Central memory CD8-positive, alpha-beta T cell (primary cell): ENCODE results near the gene PI4KA.

Source experiments
- ATAC-seq: fragments of 150-1000 bp; cut with Tn5 transposase; replicated peaks from 2 replicates; pipeline ENCODE4 v1.10.0; 2022; ENCODE audit warnings: mild to moderate bottlenecking, moderate FRiP score, moderate number of reproducible peaks; ENCODE audit not compliant: poor library complexity, severe bottlenecking; ENCODE audit errors: extremely low read depth
- DNase-seq, 2 donors: peaks; one replicate each; pipeline ENCODE4 v3.0.0; 2021; ENCODE audit warnings: low spot score in 2 of 2
- H3K27ac Mint-ChIP-seq: one replicate; pipeline ENCODE4 v1.8.0; 2022; ENCODE audit warnings: low read depth, mild to moderate bottlenecking, moderate library complexity, mixed read lengths
- H3K27me3 Mint-ChIP-seq: one replicate; pipeline ENCODE4 v1.8.0; 2022; ENCODE audit warnings: mixed read lengths
- H3K36me3 Mint-ChIP-seq: one replicate; pipeline ENCODE4 v1.8.0; 2022; ENCODE audit warnings: mild to moderate bottlenecking, moderate library complexity, mixed read lengths; ENCODE audit not compliant: insufficient read depth
- H3K4me1 Mint-ChIP-seq: one replicate; pipeline ENCODE4 v1.8.0; 2022; ENCODE audit warnings: mixed read lengths
- H3K4me3 Mint-ChIP-seq: one replicate; pipeline ENCODE4 v1.8.0; 2022; ENCODE audit warnings: mild to moderate bottlenecking, moderate library complexity, mixed read lengths
- H3K9me3 Mint-ChIP-seq: one replicate; pipeline ENCODE4 v1.8.0; 2022; ENCODE audit warnings: mixed read lengths

Gene PI4KA

DNA sequence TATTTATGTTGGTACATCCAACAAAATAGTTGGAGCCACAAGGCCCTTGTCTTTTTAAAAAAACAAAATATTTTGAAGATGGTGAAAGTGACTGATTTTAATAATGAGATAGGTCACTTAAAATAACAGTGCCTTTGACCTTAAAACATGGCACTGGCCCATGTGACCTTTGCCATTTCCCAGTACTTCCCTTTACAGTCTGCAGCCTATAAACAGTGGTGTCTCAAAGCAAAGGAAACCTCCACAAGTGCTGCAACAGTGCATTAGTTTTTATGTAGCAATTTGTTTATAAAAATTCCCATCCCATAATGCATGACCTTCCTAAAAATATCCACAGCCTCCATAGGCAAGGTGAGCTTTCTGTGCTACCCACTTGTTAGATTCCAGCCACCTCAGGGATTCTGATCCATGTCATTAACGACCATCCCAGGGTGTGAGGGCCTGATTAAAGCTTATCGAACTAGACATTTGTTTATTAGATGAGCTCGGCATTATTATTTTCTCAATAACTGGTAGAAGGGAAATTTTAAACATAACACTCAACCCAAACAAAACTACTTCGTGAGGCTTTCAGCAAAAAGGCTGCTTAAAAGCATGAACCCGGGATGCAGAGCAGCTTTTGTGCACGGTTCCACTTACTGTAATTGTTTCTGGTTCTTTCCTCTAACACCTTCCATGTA lies 30.6 kb upstream of the PI4KA start:
- no peak overlapping the region for H3K4me3 Mint-ChIP-seq
- H3K27ac Mint-ChIP-seq, result no peak overlapping the region
- no peaks in the 10 kb centered on the region for H3K4me1 Mint-ChIP-seq
- ATAC-seq (no peak), DNase-seq (no peak)
- no peaks in the 10 kb centered on the region for H3K27me3 Mint-ChIP-seq
- no peaks in the 10 kb centered on the region for H3K9me3 Mint-ChIP-seq
- peaks cover 23% of the 10 kb centered on the region for H3K36me3 Mint-ChIP-seq

DNA sequence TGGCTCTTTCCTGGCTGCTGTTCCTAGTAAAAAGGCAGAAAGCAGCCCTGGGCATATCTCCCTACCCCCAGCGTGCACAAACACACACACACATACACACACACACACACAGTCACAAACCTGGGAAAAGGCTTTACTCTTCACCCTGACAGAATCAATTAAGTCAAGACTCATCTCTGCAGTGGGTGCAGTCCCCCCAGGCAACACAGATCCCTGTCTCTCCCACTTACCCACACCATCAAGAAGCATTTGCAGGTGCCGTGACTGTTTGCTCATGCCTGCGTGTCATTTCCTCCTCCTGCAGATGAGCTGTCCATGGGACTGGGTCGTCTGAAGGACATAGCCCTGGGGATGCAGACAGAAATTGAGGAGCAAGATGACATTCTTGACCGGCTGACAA lies 28.8 kb upstream of the PI4KA start:
- ATAC-seq (no peak), DNase-seq (no peak)
- Mint-ChIP-seq H3K4me3 (no peak overlapping the region), H3K9me3 (no peaks in the 10 kb centered on the region), H3K4me1 (no peaks in the 10 kb centered on the region), H3K36me3 (peaks cover 35% of the 10 kb centered on the region), H3K27ac (no peak overlapping the region), H3K27me3 (no peaks in the 10 kb centered on the region)

DNA sequence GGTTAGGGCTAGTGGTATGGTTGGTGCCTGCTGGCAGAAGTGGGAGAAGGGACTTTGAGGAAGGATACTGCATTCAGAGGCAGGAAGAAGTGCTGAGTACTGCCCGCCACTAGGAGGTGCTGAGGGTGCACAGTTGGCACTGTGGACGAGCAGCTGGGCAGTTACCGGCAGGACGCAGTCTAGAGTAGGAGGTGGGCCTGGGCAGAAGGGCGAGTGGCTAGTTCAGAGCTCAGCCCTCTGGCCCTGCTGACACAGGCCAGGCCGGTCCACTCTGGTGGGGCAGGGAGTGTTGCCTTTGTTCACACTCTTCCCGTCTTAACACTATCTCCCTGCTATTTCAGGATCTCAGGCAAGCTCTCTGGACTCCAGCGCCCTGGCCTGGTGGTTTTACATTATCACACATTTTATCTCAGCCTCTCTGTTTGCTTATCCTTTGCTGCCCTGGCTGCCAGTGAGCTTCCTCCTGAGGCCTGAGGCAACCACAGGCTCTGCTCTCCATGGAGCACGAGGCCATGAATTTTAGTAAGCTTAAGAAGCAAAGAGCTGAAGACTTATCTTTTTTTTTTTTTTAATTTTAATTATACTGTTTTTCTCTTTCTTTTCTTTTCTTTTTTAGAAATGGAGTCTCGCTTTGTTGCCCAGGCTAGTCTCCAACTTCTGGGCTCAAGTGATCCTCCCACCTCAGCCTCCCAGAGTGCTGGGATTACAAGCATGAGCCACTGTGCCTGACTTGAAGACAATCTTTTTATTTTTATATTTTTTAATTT lies 27.1 kb upstream of the PI4KA start:
- H3K36me3 Mint-ChIP-seq, result peaks cover 43% of the 10 kb centered on the region
- H3K4me1 Mint-ChIP-seq, result no peaks in the 10 kb centered on the region
- no peak for ATAC-seq
- H3K27me3 Mint-ChIP-seq, result no peaks in the 10 kb centered on the region
- H3K4me3 Mint-ChIP-seq, result no peak overlapping the region
- DNase-seq, result peak in 1 of 2 donors; percentile 14
- no peaks in the 10 kb centered on the region for H3K9me3 Mint-ChIP-seq
- no peak overlapping the region for H3K27ac Mint-ChIP-seq

DNA sequence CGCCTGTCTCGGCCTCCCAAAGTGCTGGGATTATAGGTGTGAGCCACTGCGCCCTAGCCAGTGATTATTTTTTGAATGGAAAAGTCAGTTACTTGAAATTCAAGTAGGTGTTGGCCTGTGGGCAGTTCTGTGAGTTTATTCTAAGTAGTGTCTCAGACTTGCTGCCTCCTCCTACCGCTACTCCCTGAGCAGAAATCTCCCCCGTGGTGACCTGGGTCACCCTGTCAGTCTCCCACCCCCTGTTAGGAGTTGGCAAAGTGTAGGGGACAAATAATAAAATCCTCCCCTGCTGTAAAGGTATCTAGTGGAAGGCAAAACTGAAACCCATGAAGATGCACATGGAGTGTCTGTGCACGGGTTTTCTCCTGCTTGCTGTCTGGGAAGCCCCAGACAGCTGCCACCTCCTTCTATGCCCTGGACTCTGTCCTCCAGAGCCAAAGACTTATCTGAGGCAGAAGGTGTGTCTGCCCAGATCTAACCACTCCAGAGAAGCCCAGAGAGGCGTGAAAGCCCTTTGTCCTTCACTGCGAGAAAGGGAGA lies 26.5 kb upstream of the PI4KA start:
- Mint-ChIP-seq H3K4me1 (no peaks in the 10 kb centered on the region), H3K4me3 (no peak overlapping the region), H3K36me3 (peaks cover 47% of the 10 kb centered on the region), H3K27me3 (no peaks in the 10 kb centered on the region), H3K27ac (no peak overlapping the region), H3K9me3 (no peaks in the 10 kb centered on the region)
- no peak for ATAC-seq
- DNase-seq, result no peak

DNA sequence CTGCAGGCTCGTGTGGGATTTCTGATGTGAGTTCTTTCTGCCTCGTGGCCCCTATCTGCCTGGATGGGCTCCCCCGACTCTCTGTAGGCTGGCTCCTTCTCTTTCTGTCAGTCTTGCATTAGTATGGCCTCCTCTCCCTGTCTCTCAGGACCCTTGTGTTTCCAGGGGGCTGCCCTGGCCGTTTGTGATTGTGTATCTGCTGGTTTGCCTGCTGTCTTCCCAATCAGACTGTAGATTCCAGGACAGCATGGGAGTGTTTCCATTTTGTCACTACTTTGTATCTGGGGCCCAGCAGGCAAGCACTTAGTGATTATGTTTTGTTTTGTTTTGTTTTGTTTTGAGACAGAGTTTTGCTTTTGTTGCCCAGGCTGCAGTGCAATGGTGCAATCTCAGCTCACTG lies 25.8 kb upstream of the PI4KA start:
- Mint-ChIP-seq H3K4me1 (no peaks in the 10 kb centered on the region), H3K4me3 (no peak overlapping the region), H3K27me3 (no peaks in the 10 kb centered on the region), H3K27ac (no peak overlapping the region), H3K36me3 (peaks cover 43% of the 10 kb centered on the region), H3K9me3 (no peaks in the 10 kb centered on the region)
- ATAC-seq (no peak), DNase-seq (no peak)

DNA sequence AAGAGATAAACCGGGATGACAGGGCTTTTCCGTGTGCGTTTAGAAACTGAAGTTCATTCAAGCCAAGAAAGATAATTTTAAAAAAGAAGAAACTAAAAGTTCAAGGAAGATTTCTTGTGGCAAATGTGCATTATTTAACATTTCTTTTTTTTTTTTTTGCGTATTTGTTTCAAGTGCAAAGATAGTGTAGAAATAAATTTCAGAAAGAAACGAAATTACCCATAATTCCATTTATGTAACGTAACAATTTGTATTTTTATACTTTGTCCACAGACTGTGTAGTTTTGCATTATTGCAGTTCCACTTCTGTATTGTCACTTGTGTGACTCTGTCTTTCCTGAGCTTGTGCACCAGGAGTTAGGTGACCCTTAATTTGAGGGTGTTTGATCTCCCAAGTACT lies 24.2 kb upstream of the PI4KA start:
- Mint-ChIP-seq H3K36me3 (peaks cover 48% of the 10 kb centered on the region), H3K4me1 (peaks cover 6% of the 10 kb centered on the region), H3K27me3 (no peaks in the 10 kb centered on the region), H3K9me3 (no peaks in the 10 kb centered on the region), H3K27ac (no peak overlapping the region), H3K4me3 (no peak overlapping the region)
- ATAC-seq, result no peak
- no peak for DNase-seq

DNA sequence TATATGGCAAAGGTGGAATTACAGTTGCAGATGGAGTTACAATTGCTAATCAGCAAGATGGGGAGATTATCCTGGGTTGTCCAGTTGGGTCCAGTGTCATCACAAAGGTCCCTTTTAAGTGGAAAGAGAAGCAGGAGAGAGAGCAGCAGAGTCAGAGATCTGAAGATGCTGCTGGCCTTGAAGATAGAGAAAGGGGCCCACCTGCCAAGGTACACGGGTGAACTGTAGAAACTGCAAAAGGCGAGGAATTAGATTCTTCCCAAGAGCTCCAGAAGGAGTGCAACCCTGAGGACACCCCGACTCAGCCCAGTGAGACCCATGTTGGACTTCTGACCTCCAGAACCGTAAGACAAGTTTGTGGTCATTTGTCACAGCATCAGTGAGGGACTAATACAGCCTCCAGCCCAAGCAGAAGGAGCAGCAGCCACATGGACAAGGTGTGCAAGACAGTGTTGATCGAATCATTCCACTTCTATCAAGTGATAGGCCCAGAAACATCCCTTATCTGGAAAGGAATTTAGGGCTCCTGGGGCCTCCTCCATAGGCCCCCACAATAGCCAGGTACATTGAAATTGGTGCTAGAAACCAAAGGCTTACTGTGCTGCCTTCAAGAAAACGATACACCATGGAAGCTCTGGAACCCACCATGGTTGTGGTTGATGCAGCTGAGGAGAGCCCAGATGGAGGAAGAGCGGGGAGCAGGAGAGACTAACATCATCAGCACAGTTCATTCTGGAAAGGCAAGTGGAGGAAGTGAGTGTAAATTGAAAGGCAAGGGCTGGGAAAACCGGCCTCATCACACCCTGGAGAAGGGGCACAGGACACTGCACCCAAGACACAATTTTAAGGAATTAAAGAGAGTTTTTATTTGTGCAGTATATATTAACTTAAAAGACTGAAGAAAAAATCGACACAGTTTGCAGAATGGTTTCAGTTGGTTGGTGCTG lies 23.5 kb upstream of the PI4KA start:
- peaks cover 44% of the 10 kb centered on the region for H3K36me3 Mint-ChIP-seq
- H3K9me3 Mint-ChIP-seq, result no peaks in the 10 kb centered on the region
- no peak for DNase-seq
- H3K4me1 Mint-ChIP-seq, result peaks cover 6% of the 10 kb centered on the region
- no peak for ATAC-seq
- H3K4me3 Mint-ChIP-seq, result no peak overlapping the region
- H3K27ac Mint-ChIP-seq, result no peak overlapping the region
- H3K27me3 Mint-ChIP-seq, result no peaks in the 10 kb centered on the region

DNA sequence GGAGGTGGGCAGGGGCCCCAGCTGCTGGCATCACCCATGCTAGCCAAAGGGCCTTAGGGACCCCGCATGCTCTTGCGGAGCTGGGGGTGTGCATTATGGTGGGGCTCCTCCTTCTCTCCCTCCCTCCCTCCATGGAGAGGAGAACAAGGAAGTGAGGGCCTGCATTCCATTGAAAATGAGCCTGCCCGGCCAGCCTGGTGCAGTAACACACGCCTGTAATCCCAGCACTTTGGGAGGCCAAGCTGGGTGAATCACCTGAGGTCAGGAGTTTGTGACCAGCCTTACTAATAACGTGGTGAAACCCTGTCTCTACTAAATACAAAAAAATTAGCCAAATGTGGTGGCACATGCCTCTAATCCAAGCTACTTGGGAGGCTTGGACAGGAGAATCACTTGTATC lies 22.6 kb upstream of the PI4KA start:
- Mint-ChIP-seq H3K9me3 (no peaks in the 10 kb centered on the region), H3K4me3 (no peak overlapping the region), H3K27ac (no peak overlapping the region), H3K36me3 (peaks cover 42% of the 10 kb centered on the region), H3K27me3 (no peaks in the 10 kb centered on the region), H3K4me1 (peaks cover 6% of the 10 kb centered on the region)
- ATAC-seq, result no peak
- no peak for DNase-seq

DNA sequence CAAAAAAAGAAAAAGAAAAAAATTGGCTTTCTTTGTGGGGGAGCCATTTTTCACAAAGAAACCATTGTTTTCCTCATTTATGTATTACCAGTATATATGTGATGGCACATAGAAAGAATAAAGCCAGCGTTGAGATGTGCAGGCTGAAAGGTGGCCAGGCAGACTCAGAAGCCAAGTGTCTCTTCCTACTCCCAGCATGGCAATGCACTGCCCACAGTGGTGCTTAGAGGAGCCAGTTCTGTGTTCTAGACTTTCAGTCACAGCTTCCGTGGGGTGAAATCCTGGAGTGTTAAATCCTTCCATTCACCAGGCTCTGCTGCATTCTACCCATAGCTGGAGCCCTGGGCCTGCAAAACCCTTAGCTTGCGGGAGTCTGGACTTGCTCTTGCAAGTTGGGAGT lies 19.1 kb upstream of the PI4KA start:
- Mint-ChIP-seq H3K9me3 (no peaks in the 10 kb centered on the region), H3K27me3 (no peaks in the 10 kb centered on the region), H3K27ac (no peak overlapping the region), H3K36me3 (peaks cover 37% of the 10 kb centered on the region), H3K4me3 (no peak overlapping the region), H3K4me1 (peaks cover 6% of the 10 kb centered on the region)
- DNase-seq (no peak), ATAC-seq (no peak)

DNA sequence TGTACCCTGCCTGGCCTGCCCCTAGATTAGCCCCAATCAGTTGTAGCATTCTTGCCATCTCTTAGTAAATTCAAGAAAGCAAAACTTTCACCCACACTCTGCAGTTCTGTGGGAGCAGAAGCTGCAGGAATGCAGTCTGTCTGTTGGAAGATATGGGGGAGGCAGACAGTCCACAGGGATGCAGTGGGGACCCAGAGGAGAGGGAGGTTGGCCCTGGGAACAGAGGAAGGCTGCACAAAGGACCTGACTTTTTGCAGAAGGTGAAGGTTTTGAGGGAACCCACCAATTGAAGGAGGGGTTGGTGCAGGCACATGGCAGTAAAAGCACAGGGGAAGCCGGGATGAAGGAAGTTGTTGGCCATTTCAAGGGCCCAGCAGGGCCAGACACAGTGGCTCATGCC lies 16.7 kb upstream of the PI4KA start:
- DNase-seq (no peak), ATAC-seq (no peak)
- no peak overlapping the region for H3K4me3 Mint-ChIP-seq
- H3K27me3 Mint-ChIP-seq, result no peaks in the 10 kb centered on the region
- H3K36me3 Mint-ChIP-seq, result peaks cover 43% of the 10 kb centered on the region
- H3K27ac Mint-ChIP-seq, result no peak overlapping the region
- H3K4me1 Mint-ChIP-seq, result peaks cover 6% of the 10 kb centered on the region
- no peaks in the 10 kb centered on the region for H3K9me3 Mint-ChIP-seq

DNA sequence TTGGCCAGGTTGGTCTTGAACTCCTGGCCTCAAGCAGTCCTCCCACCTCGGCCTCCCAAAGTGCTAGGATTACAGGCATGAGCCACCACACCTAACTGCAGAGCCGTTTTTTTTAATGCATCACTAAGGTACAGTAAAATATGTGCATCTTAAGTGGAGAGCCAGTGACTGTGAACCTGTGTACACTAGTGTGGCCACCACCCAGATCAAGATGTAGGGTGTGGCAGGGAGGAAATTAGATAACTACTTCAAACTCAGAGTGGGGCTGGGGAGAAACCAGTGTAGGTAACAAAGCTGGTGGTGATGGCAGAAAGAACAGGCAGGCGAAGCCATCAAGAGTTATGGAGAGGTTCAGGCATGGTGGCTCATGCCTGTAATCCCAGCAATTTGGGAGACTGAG lies 14.6 kb upstream of the PI4KA start:
- no peaks in the 10 kb centered on the region for H3K9me3 Mint-ChIP-seq
- H3K4me3 Mint-ChIP-seq, result no peak overlapping the region
- no peak overlapping the region for H3K27ac Mint-ChIP-seq
- H3K27me3 Mint-ChIP-seq, result no peaks in the 10 kb centered on the region
- DNase-seq (no peak), ATAC-seq (no peak)
- H3K36me3 Mint-ChIP-seq, result peaks cover 42% of the 10 kb centered on the region
- H3K4me1 Mint-ChIP-seq, result peaks cover 5% of the 10 kb centered on the region

DNA sequence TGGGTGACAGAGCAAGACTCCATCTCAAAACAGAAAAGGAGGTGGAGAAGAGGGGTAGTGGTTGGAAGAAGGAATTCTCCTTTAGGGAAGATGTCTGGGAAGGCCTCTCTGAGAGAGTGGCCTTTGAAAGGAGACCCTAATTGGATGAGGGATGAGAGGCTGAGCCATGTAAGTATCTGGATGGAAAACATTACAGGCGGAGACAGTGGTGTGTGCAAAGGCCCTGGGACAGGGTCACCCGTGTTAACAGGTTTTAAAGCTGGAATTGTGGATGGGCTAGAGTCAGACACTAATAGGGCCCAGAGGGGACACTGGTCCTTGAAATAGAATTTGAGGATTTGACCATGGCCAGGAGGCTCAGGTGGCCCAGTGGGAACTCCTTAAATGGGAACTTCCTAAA lies 10.6 kb upstream of the PI4KA start:
- Mint-ChIP-seq H3K36me3 (peaks cover 32% of the 10 kb centered on the region), H3K4me3 (no peak overlapping the region), H3K27ac (no peak overlapping the region), H3K9me3 (no peaks in the 10 kb centered on the region), H3K27me3 (no peaks in the 10 kb centered on the region), H3K4me1 (peaks cover 21% of the 10 kb centered on the region)
- ATAC-seq (no peak), DNase-seq (no peak)
